Esophagus squamous epithelium (tissue), 4 donors: ENCODE data around the gene NAA80.

Experiments
- CTCF ChIP-seq, 6 experiments: fragments of 450-650 bp in 4 of 6; fragments of 200-600 bp in 2 of 6; sonication (generic) in 2 of 6; IDR thresholded peaks; one replicate each; pipeline ENCODE4 v1.5.1; 2016 to 2019; ENCODE audit warnings: antibody characterized with exemption in 6 of 6, mild to moderate bottlenecking in 4 of 6, moderate library complexity in 4 of 6
- POLR2A ChIP-seq, 4 donors: fragments of 450-650 bp; IDR thresholded peaks; one replicate each; pipeline ENCODE4 v1.6.1; 2017; ENCODE audit warnings: antibody characterized with exemption in 4 of 4, mild to moderate bottlenecking in 4 of 4, moderate library complexity in 3 of 4

- no peak for TF ChIP-seq CTCF (IDR thresholded peaks at IDR 0.05)
- TF ChIP-seq POLR2A (IDR thresholded peaks at IDR 0.05): no peak
Observed at GRCh38 chr3:50269977-50270413, 29.2 kb downstream of the NAA80 start.
